ENCODE results near the gene CAD.
A peak's percentile ranks its signal among the peaks of the same experiment; 100 is the strongest.

DNA sequence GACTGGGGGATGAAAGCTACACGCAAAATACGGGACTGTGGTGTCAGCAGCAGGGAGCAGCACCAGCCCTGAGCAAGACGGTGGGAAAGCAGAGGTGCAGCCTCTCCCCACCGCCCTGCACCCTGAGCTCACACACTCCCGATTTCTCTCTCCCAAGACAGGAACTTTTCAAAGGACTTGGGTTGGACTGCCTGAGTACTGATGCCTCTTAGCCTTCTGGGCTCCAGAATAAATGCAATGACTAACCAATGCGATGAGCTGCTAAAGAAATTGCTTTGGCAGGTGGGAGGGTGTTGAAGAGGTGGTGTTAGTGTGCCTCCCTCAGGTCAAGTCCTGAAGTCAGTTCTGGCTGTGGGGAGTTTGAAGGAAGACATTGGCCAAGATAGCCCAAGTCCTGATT is 74.7 kb downstream of the CAD start:
- TF ChIP-seq CTCF (IDR thresholded peaks at IDR 0.05 in 2 of 3, conservative IDR thresholded peaks at IDR 0.05 in 1 of 3; ENCODE audit: borderline replicate concordance in 1 of 3, insufficient read depth in 1 of 3, low read depth in 2 of 3, low read length in 2 of 3) (peak; percentile 17 to 37 (median 25); a peak in 4 of 6 replicates), FOSL1 (IDR thresholded peaks at IDR 0.05; ENCODE audit: low read depth) (no peak), RAD21 (IDR thresholded peaks at IDR 0.05; ENCODE audit: low read depth) (peak; percentile 56), ZNF274 (IDR thresholded peaks at IDR 0.05; ENCODE audit: low read depth, low read length) (no peak), POLR2A (IDR thresholded peaks at IDR 0.05; ENCODE audit: borderline replicate concordance, extremely low read depth, insufficient read depth, insufficient read length) (no peak), EZH2 (IDR thresholded peaks at IDR 0.05) (no peak)

All from HCT116 (cell line).